Nephron (organoid): ENCODE data around the gene RYR1.
"Not testable (repeated sequence)": the region's sequence is repeated elsewhere in the genome, so short reads cannot be mapped to it uniquely, and the experiment has no call there.

Experiments
- H3K27ac Mint-ChIP-seq, 3 experiments: 2 replicates each; pipeline ENCODE4 v1.8.0; 2020; ENCODE audit warnings: mixed read lengths in 3 of 3, mild to moderate bottlenecking in 2 of 3, moderate library complexity in 1 of 3
- H3K27me3 Mint-ChIP-seq: 2 replicates; pipeline ENCODE4 v1.8.0; 2021; ENCODE audit warnings: low read depth, mild to moderate bottlenecking, moderate library complexity, mixed read lengths
- H3K36me3 Mint-ChIP-seq: 2 replicates; pipeline ENCODE4 v1.8.0; 2020; ENCODE audit warnings: low read depth, mixed read lengths
- H3K4me1 Mint-ChIP-seq: 2 replicates; pipeline ENCODE4 v1.8.0; 2020; ENCODE audit warnings: mixed read lengths
- H3K4me3 Mint-ChIP-seq, 3 experiments: 2 replicates each; pipeline ENCODE4 v1.8.0; 2020; ENCODE audit warnings: mild to moderate bottlenecking in 3 of 3, mixed read lengths in 3 of 3, moderate library complexity in 2 of 3
- H3K9me3 Mint-ChIP-seq: 2 replicates; pipeline ENCODE4 v1.8.0; 2020; ENCODE audit warnings: mixed read lengths
- CTCF ChIP-seq, 3 experiments: fragments of 200-600 bp; sonication (generic); IDR thresholded peaks; one replicate each; pipeline ENCODE4 v1.5.0; 2021; ENCODE audit warnings: antibody characterized with exemption in 3 of 3; ENCODE audit not compliant: unreplicated experiment in 3 of 3

The RYR1 gene

GRCh38 chr19:38512277-38512676 lies 78.8 kb downstream of the RYR1 start:
- Mint-ChIP-seq H3K4me1 (no peaks in the 10 kb centered on the region), H3K9me3 (no peaks in the 10 kb centered on the region), H3K36me3 (peaks cover 8% of the 10 kb centered on the region), H3K27me3 (peaks cover 10% of the 10 kb centered on the region), H3K27ac (no peak overlapping the region), H3K4me3 (no peak overlapping the region)
- TF ChIP-seq CTCF (IDR thresholded peaks at IDR 0.05; ENCODE audit: unreplicated experiment in 3 of 3): no peak

- not testable (repeated sequence) for H3K9me3 Mint-ChIP-seq, H3K4me1 Mint-ChIP-seq, H3K4me3 Mint-ChIP-seq, H3K36me3 Mint-ChIP-seq, H3K27ac Mint-ChIP-seq
- peaks cover 10% of the 10 kb centered on the region for H3K27me3 Mint-ChIP-seq
Measured at GRCh38 chr19:38513156-38513555, 79.7 kb downstream of the RYR1 start.

GRCh38 chr19:38513762-38514167 lies 80.3 kb downstream of the RYR1 start:
- Mint-ChIP-seq H3K4me1 (no peaks in the 10 kb centered on the region), H3K27me3 (peaks cover 10% of the 10 kb centered on the region), H3K27ac (no peak overlapping the region), H3K36me3 (peaks cover 4% of the 10 kb centered on the region), H3K4me3 (no peak overlapping the region), H3K9me3 (no peaks in the 10 kb centered on the region)
- TF ChIP-seq CTCF (IDR thresholded peaks at IDR 0.05; ENCODE audit: unreplicated experiment in 3 of 3): no peak

- Mint-ChIP-seq H3K9me3 (no peaks in the 10 kb centered on the region), H3K4me1 (no peaks in the 10 kb centered on the region), H3K36me3 (peaks cover 4% of the 10 kb centered on the region), H3K4me3 (no peak overlapping the region), H3K27ac (no peak overlapping the region), H3K27me3 (peaks cover 4% of the 10 kb centered on the region)
- TF ChIP-seq CTCF (IDR thresholded peaks at IDR 0.05; ENCODE audit: unreplicated experiment in 3 of 3): peak; percentile 83 to 89 (median 87)
Measured at GRCh38 chr19:38514812-38515633, 81.5 kb downstream of the RYR1 start.

- Mint-ChIP-seq H3K36me3 (peaks cover 4% of the 10 kb centered on the region), H3K27me3 (peaks cover 4% of the 10 kb centered on the region), H3K27ac (no peak overlapping the region), H3K9me3 (no peaks in the 10 kb centered on the region), H3K4me1 (no peaks in the 10 kb centered on the region), H3K4me3 (no peak overlapping the region)
- no peak for TF ChIP-seq CTCF (IDR thresholded peaks at IDR 0.05; ENCODE audit: unreplicated experiment in 3 of 3)
Measured at GRCh38 chr19:38515896-38516295, 82.4 kb downstream of the RYR1 start.

- H3K9me3 Mint-ChIP-seq: no peaks in the 10 kb centered on the region
- H3K36me3 Mint-ChIP-seq: no peaks in the 10 kb centered on the region
- H3K27ac Mint-ChIP-seq: no peak overlapping the region
- H3K4me1 Mint-ChIP-seq: no peaks in the 10 kb centered on the region
- peaks cover 4% of the 10 kb centered on the region for H3K27me3 Mint-ChIP-seq
- no peak overlapping the region for H3K4me3 Mint-ChIP-seq
- no peak for TF ChIP-seq CTCF (IDR thresholded peaks at IDR 0.05; ENCODE audit: unreplicated experiment in 3 of 3)
Measured at GRCh38 chr19:38516802-38517201, 83.3 kb downstream of the RYR1 start.
